ENCODE measurements around the gene SUPT6H.

DNA sequence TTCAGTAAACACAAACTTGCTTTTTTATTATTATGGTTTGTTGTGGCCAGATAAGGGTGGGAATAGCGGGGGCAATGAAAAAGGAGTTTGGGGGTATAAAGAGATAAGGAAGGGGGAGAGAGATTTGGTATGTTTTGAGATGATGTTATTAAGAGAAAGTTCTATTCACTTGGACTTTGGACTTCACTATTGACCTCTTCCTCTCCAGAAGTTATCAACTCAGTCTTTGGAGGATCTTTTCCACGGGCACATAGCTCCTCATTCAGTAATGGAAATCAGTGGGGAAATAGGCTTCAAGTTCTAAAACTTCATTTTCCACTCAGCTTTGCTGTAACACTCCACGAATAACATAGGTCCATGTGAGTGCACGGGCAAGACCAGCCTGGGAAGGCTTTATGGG lies 26.5 kb downstream of the SUPT6H start:
- TF ChIP-seq CTCF (conservative IDR thresholded peaks at IDR 0.05 in 1 of 2, IDR thresholded peaks at IDR 0.05 in 1 of 2; ENCODE audit: extremely low read depth in 1 of 2, insufficient read depth in 1 of 2, low read depth in 1 of 2, low read length in 2 of 2) (no peak), EZH2 (IDR thresholded peaks at IDR 0.05; ENCODE audit: borderline replicate concordance, low read length) (no peak)
